Keratinocyte (primary cell): ENCODE results near the gene CA4. TPM values are rescaled to one million over a fixed set of nuclear protein-coding genes. Genes with fewer than 3 reads are reported as not detected.

ENCODE experiments used
- DNase-seq: peaks from one replicate; pipeline ENCODE4 v3.0.0-alpha.2; 2011; ENCODE audit warnings: low read depth, missing footprints, low spot score
- FAIRE-seq: peaks from 2 replicates; lab custom pipeline; 2011; peaks lifted over from hg19 to GRCh38; lab: Jason Lieb, UNC
- H2AFZ ChIP-seq: 2 replicates; pipeline ENCODE4 v1.6.0; 2012; ENCODE audit warnings: low read length, control low read depth, inconsistent platforms; ENCODE audit not compliant: control insufficient read depth
- H3K27ac ChIP-seq: 2 replicates; pipeline ENCODE4 v1.5.1; 2011; ENCODE audit warnings: low read length; ENCODE audit not compliant: control insufficient read depth, insufficient read depth
- H3K27me3 ChIP-seq: 3 replicates; pipeline ENCODE4 v1.6.0; 2011; ENCODE audit warnings: low read length; ENCODE audit not compliant: control insufficient read depth, insufficient read depth; ENCODE audit errors: extremely low read depth
- H3K36me3 ChIP-seq, 2 experiments: 2 replicates in 1 of 2; 3 replicates in 1 of 2; pipeline ENCODE4 v1.5.1; 2011; ENCODE audit warnings: low read length in 2 of 2, mild to moderate bottlenecking in 1 of 2; ENCODE audit not compliant: control insufficient read depth in 2 of 2, insufficient read depth in 2 of 2; ENCODE audit errors: extremely low read depth in 1 of 2
- H3K4me1 ChIP-seq: 3 replicates; pipeline ENCODE4 v1.5.1; 2011; ENCODE audit warnings: low read length; ENCODE audit not compliant: control insufficient read depth, insufficient read depth; ENCODE audit errors: extremely low read depth
- H3K4me2 ChIP-seq: 3 replicates; pipeline ENCODE4 v1.6.0; 2011; ENCODE audit warnings: low read depth, low read length; ENCODE audit not compliant: control insufficient read depth, insufficient read depth; ENCODE audit errors: extremely low read depth
- H3K4me3 ChIP-seq, 3 experiments: fragments of 200-600 bp in 1 of 3; sonication (generic) in 1 of 3; 2 replicates in 2 of 3; 3 replicates in 1 of 3; pipeline ENCODE4 v1.5.1; 2011 to 2016; ENCODE audit warnings: low read length in 3 of 3, mild to moderate bottlenecking in 3 of 3, control low read depth in 2 of 3, inconsistent platforms in 1 of 3, low read depth in 1 of 3, mixed read lengths in 1 of 3, mixed run types in 1 of 3, moderate library complexity in 1 of 3; ENCODE audit not compliant: control insufficient read depth in 2 of 3, insufficient read depth in 2 of 3; ENCODE audit errors: extremely low read depth in 1 of 3
- H3K79me2 ChIP-seq: 2 replicates; pipeline ENCODE4 v1.6.0; 2012; ENCODE audit warnings: low read length; ENCODE audit not compliant: control insufficient read depth, insufficient read depth
- H3K9ac ChIP-seq: 3 replicates; pipeline ENCODE4 v1.6.0; 2011; ENCODE audit warnings: low read length; ENCODE audit not compliant: control insufficient read depth, insufficient read depth; ENCODE audit errors: extremely low read depth
- H3K9me1 ChIP-seq: 3 replicates; pipeline ENCODE4 v1.6.0; 2011; ENCODE audit warnings: low read length; ENCODE audit not compliant: control insufficient read depth, insufficient read depth; ENCODE audit errors: extremely low read depth
- H3K9me3 ChIP-seq: 2 replicates; pipeline ENCODE4 v1.5.1; 2012; ENCODE audit warnings: low read depth, low read length; ENCODE audit not compliant: control insufficient read depth
- H4K20me1 ChIP-seq: 3 replicates; pipeline ENCODE4 v1.6.0; 2011; ENCODE audit warnings: low read length; ENCODE audit not compliant: control insufficient read depth, insufficient read depth; ENCODE audit errors: extremely low read depth
- EZH2 ChIP-seq: IDR thresholded peaks from one replicate; pipeline ENCODE4 v1.6.1; 2012; ENCODE audit warnings: inconsistent platforms, mild to moderate bottlenecking, low read length, moderate library complexity
- dilution Hi-C: fragments of 300-500 bp; cut with MboI; formaldehyde crosslinking; loops from one replicate; pipeline ENCODE4 v1.7.0; 2020; ENCODE audit warnings: low sequenced_read_pairs; ENCODE audit not compliant: extremely low pct_ligation_motif_present
- polyA plus RNA-seq, 5 experiments: library from polyadenylated mRNA; depleted of rRNA in 3 of 5; stranded (reverse) in 3 of 5; stranded (forward) in 1 of 5; unstranded in 1 of 5; fragments of >200 nt; gene quantifications; 1 replicate in 1 of 5; 2 replicates in 3 of 5; 3 replicates in 1 of 5; pipeline versions ENCODE4 v1.2.1 to v1.2.3, GENCODE V29; 2011 to 2012; ENCODE audit warnings: missing spikeins in 2 of 5, low read depth in 1 of 5, low replicate concordance in 1 of 5
- TF ChIP-seq, protein P1 (sequence below), 3 experiments: IDR thresholded peaks in 1 of 3; conservative IDR thresholded peaks in 1 of 3; optimal IDR thresholded peaks in 1 of 3; 2 replicates in 2 of 3; 3 replicates in 1 of 3; pipeline versions ENCODE3 to v1.5.1; 2011; ENCODE audit warnings: low read length in 3 of 3, mild to moderate bottlenecking in 3 of 3, moderate library complexity in 2 of 3, control low read depth in 1 of 3, inconsistent platforms in 1 of 3; ENCODE audit not compliant: insufficient read depth in 2 of 3; ENCODE audit errors: extremely low read depth in 1 of 3

Gene CA4
- polyA plus RNA-seq, 1 donor (not counting 4 experiments of a cell fraction or from before 2014, with no cell fraction given): not detected

DNA sequence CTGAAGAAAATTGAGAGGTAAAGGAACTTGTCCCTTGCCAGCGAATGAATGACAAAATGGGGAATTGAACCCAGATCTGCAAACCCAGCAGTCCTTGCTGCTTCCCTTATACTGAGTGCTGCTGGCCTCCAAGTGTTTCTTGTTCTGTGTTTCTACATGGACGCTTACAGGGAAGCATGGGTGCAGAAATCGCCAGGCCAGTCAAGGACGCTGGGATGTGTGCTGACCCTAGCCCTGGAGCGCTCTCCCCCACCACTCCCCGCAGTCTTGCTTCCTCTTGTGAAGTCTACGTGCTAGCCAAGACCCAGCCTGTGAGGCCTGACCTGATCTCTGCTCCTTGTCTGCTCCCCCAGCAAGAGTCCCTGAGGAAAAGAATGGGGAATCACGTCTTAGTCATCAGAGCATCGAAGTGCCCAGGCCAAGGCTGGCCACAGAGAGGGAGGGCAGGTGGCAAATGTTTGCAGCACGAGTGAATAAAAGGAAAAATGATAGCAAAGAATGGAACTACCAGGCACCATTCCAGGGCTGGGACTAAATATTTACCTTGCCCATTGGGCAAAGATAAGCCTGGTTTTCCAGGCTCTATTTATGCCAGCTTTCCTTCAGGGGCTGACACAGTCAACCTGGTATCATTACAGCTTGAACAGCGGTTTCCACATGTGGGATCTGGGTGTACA lies 17.4 kb downstream of the CA4 start:
- H4K20me1 ChIP-seq: no peaks in the 10 kb centered on the region
- no peaks in the 10 kb centered on the region for H3K27me3 ChIP-seq
- no peak for DNase-seq

DNA sequence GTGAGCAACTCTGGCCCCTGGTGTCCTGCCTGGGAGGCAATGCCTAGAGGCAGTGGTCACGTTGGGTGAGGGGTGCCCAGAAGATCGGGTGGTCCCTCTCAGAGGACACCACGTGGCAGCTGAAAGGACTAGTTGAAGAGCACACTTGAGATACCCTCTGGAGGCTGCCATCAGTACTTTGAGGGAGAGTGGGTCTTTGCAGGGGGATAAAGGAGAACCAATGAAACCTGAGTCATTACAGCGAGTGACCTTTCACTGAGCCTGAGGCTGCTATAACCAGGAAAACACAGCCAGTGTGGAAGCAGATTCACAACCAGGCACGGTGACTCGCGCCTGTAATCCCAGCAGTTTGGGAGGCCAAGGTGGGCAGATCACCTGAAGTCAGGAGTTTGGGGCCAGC lies 18.9 kb downstream of the CA4 start:
- peaks cover 4% of the 10 kb centered on the region for H4K20me1 ChIP-seq
- no peak for TF ChIP-seq EZH2
- TF ChIP-seq, protein P1, sequence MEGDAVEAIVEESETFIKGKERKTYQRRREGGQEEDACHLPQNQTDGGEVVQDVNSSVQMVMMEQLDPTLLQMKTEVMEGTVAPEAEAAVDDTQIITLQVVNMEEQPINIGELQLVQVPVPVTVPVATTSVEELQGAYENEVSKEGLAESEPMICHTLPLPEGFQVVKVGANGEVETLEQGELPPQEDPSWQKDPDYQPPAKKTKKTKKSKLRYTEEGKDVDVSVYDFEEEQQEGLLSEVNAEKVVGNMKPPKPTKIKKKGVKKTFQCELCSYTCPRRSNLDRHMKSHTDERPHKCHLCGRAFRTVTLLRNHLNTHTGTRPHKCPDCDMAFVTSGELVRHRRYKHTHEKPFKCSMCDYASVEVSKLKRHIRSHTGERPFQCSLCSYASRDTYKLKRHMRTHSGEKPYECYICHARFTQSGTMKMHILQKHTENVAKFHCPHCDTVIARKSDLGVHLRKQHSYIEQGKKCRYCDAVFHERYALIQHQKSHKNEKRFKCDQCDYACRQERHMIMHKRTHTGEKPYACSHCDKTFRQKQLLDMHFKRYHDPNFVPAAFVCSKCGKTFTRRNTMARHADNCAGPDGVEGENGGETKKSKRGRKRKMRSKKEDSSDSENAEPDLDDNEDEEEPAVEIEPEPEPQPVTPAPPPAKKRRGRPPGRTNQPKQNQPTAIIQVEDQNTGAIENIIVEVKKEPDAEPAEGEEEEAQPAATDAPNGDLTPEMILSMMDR (optimal IDR thresholded peaks at IDR 0.05 in 1 of 3, IDR thresholded peaks at IDR 0.05 in 1 of 3, conservative IDR thresholded peaks at IDR 0.05 in 1 of 3; ENCODE audit: extremely low read depth in 1 of 3, insufficient read depth in 2 of 3, low read length in 3 of 3): no peak
- no peak overlapping the region for H3K4me3 ChIP-seq
- DNase-seq (no peak), FAIRE-seq (no peak)
- dilution Hi-C loops: no loop called here
- peaks cover 7% of the 10 kb centered on the region for H3K4me1 ChIP-seq
- H3K4me2 ChIP-seq: no peak overlapping the region
- no peaks in the 10 kb centered on the region for H3K27me3 ChIP-seq
- no peak overlapping the region for H3K9ac ChIP-seq
- H2AFZ ChIP-seq: no peak overlapping the region
- H3K36me3 ChIP-seq: no peaks in the 10 kb centered on the region
- H3K79me2 ChIP-seq: no peaks in the 10 kb centered on the region
- H3K9me3 ChIP-seq: no peaks in the 10 kb centered on the region
- H3K9me1 ChIP-seq: no peaks in the 10 kb centered on the region
- H3K27ac ChIP-seq: no peak overlapping the region

More for the DNA sequence above, 17.4 kb downstream of the CA4 start:
- FAIRE-seq: peak; percentile 13
- Histone ChIP-seq H3K27ac (no peak overlapping the region), H2AFZ (no peak overlapping the region), H3K9me3 (no peaks in the 10 kb centered on the region), H3K79me2 (no peaks in the 10 kb centered on the region), H3K4me2 (no peak overlapping the region), H3K36me3 (no peaks in the 10 kb centered on the region), H3K9ac (no peak overlapping the region), H3K9me1 (no peaks in the 10 kb centered on the region), H3K4me3 (no peak overlapping the region), H3K4me1 (peaks cover 7% of the 10 kb centered on the region)
- TF ChIP-seq, protein P1 (optimal IDR thresholded peaks at IDR 0.05 in 1 of 3, IDR thresholded peaks at IDR 0.05 in 1 of 3, conservative IDR thresholded peaks at IDR 0.05 in 1 of 3; ENCODE audit: extremely low read depth in 1 of 3, insufficient read depth in 2 of 3, low read length in 3 of 3): no peak
- no peak for TF ChIP-seq EZH2
- dilution Hi-C loops: no loop called here
